ENCODE measurements around the gene XXYLT1. TPM values are rescaled to one million over a fixed set of nuclear protein-coding genes. Genes with fewer than 3 reads are reported as not detected.

The XXYLT1 gene
- total and polyA plus RNA-seq, 9 of the 15 experiments (the other 6 are each of a cell fraction or from before 2014, with no cell fraction given), result 1.9 to 18.9 (median 15.0) TPM

DNA sequence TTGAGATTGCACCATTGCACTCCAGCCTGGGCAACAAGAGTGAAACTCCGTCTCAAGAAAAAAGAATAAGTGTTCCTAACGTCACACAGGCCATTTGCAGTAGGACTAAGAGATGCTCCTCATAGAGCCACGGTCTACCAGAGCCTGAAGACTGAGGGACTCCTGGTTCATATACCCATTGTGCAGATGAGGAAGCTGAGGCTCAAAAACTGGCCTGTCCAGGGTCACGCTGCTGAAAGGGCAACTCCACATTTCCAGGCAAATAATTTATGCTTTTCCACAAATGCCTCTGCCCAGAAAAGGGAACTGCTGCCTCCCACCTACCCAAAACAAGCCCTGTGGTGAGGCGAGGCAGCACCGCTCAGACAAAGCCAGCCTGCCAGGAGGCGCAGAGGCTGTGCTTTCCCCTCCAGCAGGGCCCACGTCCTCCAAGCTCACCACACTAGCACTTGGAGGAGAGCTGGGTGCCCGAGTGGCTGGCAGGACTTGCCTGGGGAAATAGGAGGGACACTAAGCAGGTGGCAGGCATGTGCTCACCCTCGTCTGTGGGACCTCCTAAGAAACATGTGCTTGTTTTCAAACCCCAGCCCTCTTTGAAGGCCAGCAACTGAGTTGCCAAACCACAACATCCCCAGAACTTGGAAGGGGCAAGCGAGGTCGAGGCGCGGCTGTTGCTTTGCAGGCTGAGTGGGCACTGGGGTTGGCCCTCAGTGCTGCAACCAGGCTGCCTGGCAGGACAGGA lies 195.6 kb downstream of the XXYLT1 start (continued):
- TF ChIP-seq MGA (IDR thresholded peaks at IDR 0.05) (peak; percentile 42; the same call in 1 of the 2 replicates), USF1 (CRISPR knock-in tag; IDR thresholded peaks at IDR 0.05) (0 out of 2 replicates have a peak, but pooled peaks have one; percentile 13), RBM25 (IDR thresholded peaks at IDR 0.05; ENCODE audit: low read depth, low read length, severe bottlenecking) (peak; percentile 85), POLR2G (IDR thresholded peaks at IDR 0.05; ENCODE audit: low read depth, low read length) (0 out of 2 replicates have a peak, but pooled peaks have one; percentile 16), E2F6 (IDR thresholded peaks at IDR 0.05; ENCODE audit: borderline replicate concordance in 1 of 2, extremely low read depth in 1 of 2, insufficient read depth in 1 of 2, insufficient read length in 1 of 2, low read depth in 1 of 2, low read length in 1 of 2, poor library complexity in 1 of 2, severe bottlenecking in 1 of 2) (peak in 1 of 2 experiments; percentile 46)

Data from K562 (cell line).